IMR-90 (cell line): ENCODE results near the gene ITFG1. TPM values are rescaled to one million over a fixed set of nuclear protein-coding genes. Genes with fewer than 3 reads are reported as not detected.

Experiments used
- ATAC-seq: fragments of 200-7000 bp; cut with Tn5 transposase; 2 replicates; pipeline ENCODE4 v1.9.1; 2020; ENCODE audit warnings: low read depth, mild to moderate bottlenecking, moderate library complexity
- BruUV-seq: library from RNA; stranded (reverse); fragments of 400-500 nt; replicated peaks from 2 replicates; lab custom pipeline; 2021; lab: Mats Ljungman, UMichigan
- CTCF ChIA-PET: fragments of 300-600 bp; formaldehyde crosslinking; extraction: SDS; loops from one replicate; lab custom pipeline; 2021; ENCODE audit warnings: antibody characterized with exemption; lab: Yijun Ruan, JAX
- POLR2A ChIA-PET: fragments of 300-600 bp; sonication (Branson Sonifier 250); formaldehyde crosslinking; loops from one replicate; lab custom pipeline; 2022; ENCODE audit warnings: antibody characterized with exemption; ENCODE audit not compliant: unreplicated experiment; lab: Charles Lee
- DNase-seq: peaks from one replicate; pipeline ENCODE4 v3.0.0; 2013
- H2AFZ ChIP-seq: replicated peaks from 2 replicates; pipeline ENCODE3; 2013; ENCODE audit warnings: low read length, mild to moderate bottlenecking; ENCODE audit not compliant: poor library complexity
- H2AK5ac ChIP-seq: 2 replicates; pipeline ENCODE4 v1.6.1; 2013; ENCODE audit warnings: low read depth, low read length, inconsistent platforms
- H2AK9ac ChIP-seq: replicated peaks from 2 replicates; pipeline ENCODE3; 2013; ENCODE audit warnings: mild to moderate bottlenecking, low read depth, low read length, moderate library complexity; ENCODE audit not compliant: poor library complexity
- H2BK120ac ChIP-seq: 2 replicates; pipeline ENCODE4 v1.6.1; 2013; ENCODE audit warnings: low read depth, low read length, inconsistent platforms
- H2BK15ac ChIP-seq: 3 replicates; pipeline ENCODE4 v1.6.1; 2013; ENCODE audit warnings: low read depth, low read length, inconsistent platforms
- H2BK20ac ChIP-seq: 2 replicates; pipeline ENCODE4 v1.6.1; 2013; ENCODE audit warnings: low read depth, mild to moderate bottlenecking, inconsistent platforms, low read length, moderate library complexity
- H2BK5ac ChIP-seq: 2 replicates; pipeline ENCODE4 v1.6.1; 2013; ENCODE audit warnings: mild to moderate bottlenecking, low read depth, low read length, inconsistent platforms; ENCODE audit not compliant: poor library complexity, severe bottlenecking
- H3K14ac ChIP-seq: replicated peaks from 2 replicates; pipeline ENCODE4 v1.6.1; 2013; ENCODE audit warnings: low read depth, low read length, inconsistent platforms
- H3K18ac ChIP-seq: 2 replicates; pipeline ENCODE4 v1.6.1; 2013; ENCODE audit warnings: low read depth, low read length, control low read depth
- H3K23ac ChIP-seq: 2 replicates; pipeline ENCODE4 v1.6.1; 2013; ENCODE audit warnings: low read depth, low read length, inconsistent platforms
- H3K27ac ChIP-seq: 2 replicates; pipeline ENCODE4 v1.5.1; 2013; ENCODE audit warnings: mild to moderate bottlenecking, control low read depth, low read length; ENCODE audit not compliant: insufficient read depth
- H3K27me3 ChIP-seq: 2 replicates; pipeline ENCODE4 v1.6.1; 2013; ENCODE audit warnings: low read length; ENCODE audit not compliant: control insufficient read depth, insufficient read depth
- H3K36me3 ChIP-seq: 2 replicates; pipeline ENCODE4 v1.6.1; 2013; ENCODE audit warnings: low read length, mixed read lengths; ENCODE audit not compliant: control insufficient read depth, insufficient read depth
- H3K4ac ChIP-seq: 2 replicates; pipeline ENCODE4 v1.6.1; 2013; ENCODE audit warnings: low read depth, low read length, inconsistent platforms
- H3K4me1 ChIP-seq: 2 replicates; pipeline ENCODE4 v1.6.1; 2013; ENCODE audit warnings: low read length, mixed read lengths; ENCODE audit not compliant: control insufficient read depth, insufficient read depth
- H3K4me2 ChIP-seq: 2 replicates; pipeline ENCODE4 v1.6.1; 2013; ENCODE audit warnings: low read depth, mild to moderate bottlenecking, control low read depth, low read length, moderate library complexity
- H3K4me3 ChIP-seq: 2 replicates; pipeline ENCODE4 v1.5.1; 2013; ENCODE audit warnings: low read depth, mild to moderate bottlenecking, control low read depth, low read length, moderate library complexity; ENCODE audit not compliant: insufficient read depth
- H3K56ac ChIP-seq: 2 replicates; pipeline ENCODE4 v1.6.1; 2013; ENCODE audit warnings: low read length, inconsistent platforms; ENCODE audit not compliant: insufficient read depth; ENCODE audit errors: extremely low read depth
- H3K79me1 ChIP-seq, 2 experiments: 2 replicates each; pipeline ENCODE4 v1.6.1; 2013; ENCODE audit warnings: low read length in 2 of 2, inconsistent platforms in 1 of 2, low read depth in 1 of 2
- H3K9ac ChIP-seq: 2 replicates; pipeline ENCODE4 v1.6.1; 2013; ENCODE audit warnings: low read depth, low read length, control low read depth
- H3K9me1 ChIP-seq: 2 replicates; pipeline ENCODE4 v1.6.1; 2013; ENCODE audit warnings: low read length, inconsistent platforms; ENCODE audit not compliant: insufficient read depth
- H3K9me3 ChIP-seq: 2 replicates; pipeline ENCODE4 v1.6.1; 2013; ENCODE audit warnings: low read length; ENCODE audit not compliant: control insufficient read depth, insufficient read depth
- H4K20me1 ChIP-seq: 2 replicates; pipeline ENCODE4 v1.6.1; 2013; ENCODE audit warnings: low read length, inconsistent platforms; ENCODE audit not compliant: insufficient read depth
- H4K5ac ChIP-seq: 2 replicates; pipeline ENCODE4 v1.6.1; 2013; ENCODE audit warnings: mild to moderate bottlenecking, low read depth, low read length, control low read depth
- H4K8ac ChIP-seq, 2 experiments: 2 replicates each; pipeline ENCODE4 v1.6.1; 2013; ENCODE audit warnings: low read depth in 2 of 2, low read length in 2 of 2, control low read depth in 1 of 2, inconsistent platforms in 1 of 2
- H4K91ac ChIP-seq: 2 replicates; pipeline ENCODE4 v1.6.1; 2013; ENCODE audit warnings: low read depth, low read length, inconsistent platforms; ENCODE audit not compliant: insufficient read depth
- BHLHE40 ChIP-seq: fragments of 150-350 bp; IDR thresholded peaks from 2 replicates; pipeline ENCODE4 v1.6.1; 2016; ENCODE audit warnings: mild to moderate bottlenecking, low read depth, low read length
- CEBPB ChIP-seq: IDR thresholded peaks from 2 replicates; pipeline ENCODE4 v1.6.1; 2012; ENCODE audit warnings: low read depth, low read length, improper control_type of control experiment
- CHD1 ChIP-seq: IDR thresholded peaks from 2 replicates; pipeline ENCODE4 v1.6.1; 2012; ENCODE audit warnings: low read depth, low read length, improper control_type of control experiment
- FOS ChIP-seq: fragments of 150-350 bp; IDR thresholded peaks from 2 replicates; pipeline ENCODE4 v1.6.1; 2016; ENCODE audit warnings: low read depth, low read length
- MAFK ChIP-seq: IDR thresholded peaks from 2 replicates; pipeline ENCODE4 v1.6.1; 2012; ENCODE audit warnings: low read depth, low read length, improper control_type of control experiment
- MAZ ChIP-seq: IDR thresholded peaks from 2 replicates; pipeline ENCODE4 v1.6.1; 2012; ENCODE audit warnings: low read depth, mild to moderate bottlenecking, low read length, improper control_type of control experiment, moderate library complexity, borderline replicate concordance
- MXI1 ChIP-seq: IDR thresholded peaks from 2 replicates; pipeline ENCODE4 v1.6.1; 2012; ENCODE audit warnings: low read depth, mild to moderate bottlenecking, low read length, moderate library complexity, borderline replicate concordance
- NFE2L2 ChIP-seq: fragments of 150-350 bp; IDR thresholded peaks from 2 replicates; pipeline ENCODE4 v1.6.1; 2016; ENCODE audit warnings: low read depth, mild to moderate bottlenecking, low read length
- POLR2A ChIP-seq: IDR thresholded peaks from 2 replicates; pipeline ENCODE4 v1.6.1; 2012; ENCODE audit warnings: mild to moderate bottlenecking, low read depth, low read length
- RAD21 ChIP-seq: IDR thresholded peaks from 2 replicates; pipeline ENCODE4 v1.6.1; 2012; ENCODE audit warnings: low read length, improper control_type of control experiment
- RCOR1 ChIP-seq: IDR thresholded peaks from 2 replicates; pipeline ENCODE4 v1.6.1; 2012; ENCODE audit warnings: mild to moderate bottlenecking, low read length, improper control_type of control experiment; ENCODE audit not compliant: insufficient replicate concordance
- RFX5 ChIP-seq: IDR thresholded peaks from 2 replicates; pipeline ENCODE4 v1.8.0; 2012; ENCODE audit warnings: low read depth, mild to moderate bottlenecking, low read length, moderate library complexity
- WGBS, 2 experiments: methylation state at CpG; one replicate each; pipeline versions ENCODE4 v1.1.5 to v1.1.7; 2013; ENCODE audit warnings: missing lambda C conversion rate in 2 of 2; ENCODE audit not compliant: insufficient read length in 1 of 2; ENCODE audit errors: extremely low coverage in 2 of 2; 5-methylcytosine and 5-hydroxymethylcytosine counted together
- dilution Hi-C: fragments of 300-500 bp; cut with HindIII; formaldehyde crosslinking; loops from one replicate; pipeline ENCODE4 v1.14.3; 2018; ENCODE audit warnings: low sequenced_read_pairs; ENCODE audit not compliant: unreplicated experiment
- in situ Hi-C: fragments of 300-500 bp; cut with MboI; formaldehyde crosslinking; loops from 3 replicates; pipeline ENCODE4 v1.14.3; 2019; ENCODE audit warnings: low sequenced_read_pairs, inconsistent platforms, mixed read lengths
- intact Hi-C: fragments of 100-400 bp; cut with micrococcal nuclease; formaldehyde crosslinking; loops from 2 replicates; pipeline ENCODE4 v1.10.0; 2022
- polyA plus RNA-seq, 3 experiments: library from polyadenylated mRNA; depleted of rRNA; stranded (reverse); fragments of >200 nt; gene quantifications; 2 replicates each; pipeline ENCODE4 v1.2.3, GENCODE V29; 2012; ENCODE audit warnings: low replicate concordance in 1 of 3
- total RNA-seq: library from RNA; depleted of rRNA; stranded (reverse); fragments of >200 nt; gene quantifications from 2 replicates; pipeline ENCODE4 v1.2.3, GENCODE V29; 2012
- TF ChIP-seq, protein P1 (sequence below): conservative IDR thresholded peaks from 2 replicates; pipeline ENCODE4 v1.5.1; 2012; ENCODE audit warnings: mild to moderate bottlenecking, low read depth, low read length, improper control_type of control experiment
- TF ChIP-seq, protein P2 (sequence below): fragments of 150-350 bp; IDR thresholded peaks from 2 replicates; pipeline ENCODE4 v1.6.1; 2016; ENCODE audit warnings: low read depth, mild to moderate bottlenecking, low read length, moderate library complexity, borderline replicate concordance
- TF ChIP-seq, protein P3 (sequence below): fragments of 150-350 bp; IDR thresholded peaks from 2 replicates; pipeline ENCODE4 v1.6.1; 2017; ENCODE audit warnings: mild to moderate bottlenecking, antibody characterized with exemption, low read length, low read depth

ITFG1 gene
- total and polyA plus RNA-seq, 2 of the 4 experiments (the other 2 are of a cell fraction): 54.3 to 60.4 TPM

DNA sequence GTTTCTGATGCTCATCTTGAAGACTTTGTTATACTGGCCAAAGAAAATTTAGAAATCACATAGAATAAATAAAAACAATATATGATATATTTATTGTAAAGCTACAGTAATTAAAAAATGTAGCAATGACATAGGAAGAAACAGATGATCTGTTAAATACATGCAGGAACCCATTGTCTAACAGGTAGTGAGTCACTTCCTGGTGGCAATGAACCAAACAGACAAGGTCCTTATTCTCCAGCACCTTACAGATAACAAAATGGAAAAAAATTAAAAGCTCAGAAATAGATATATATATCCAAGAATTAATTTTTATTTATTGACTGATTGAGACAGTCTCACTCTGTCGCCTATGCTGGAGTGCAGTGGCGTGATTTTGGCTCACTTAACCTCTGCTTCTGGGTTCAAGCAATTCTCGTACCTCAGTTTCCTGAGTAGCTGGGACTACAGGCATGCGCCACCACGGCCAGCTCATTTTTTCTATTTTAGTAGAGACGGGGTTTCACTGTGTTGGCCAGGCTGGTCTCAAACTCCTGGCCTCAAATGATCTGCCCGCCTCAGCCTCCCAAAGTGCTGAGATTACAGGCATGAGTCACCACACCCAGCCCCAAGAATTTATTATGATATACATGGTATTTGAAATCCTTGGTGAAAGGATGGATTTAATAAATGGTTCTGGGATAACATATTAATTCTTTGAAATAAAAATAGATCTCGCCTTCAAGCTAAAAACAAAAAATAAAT, 324.6 kb downstream of the ITFG1 start:
- Histone ChIP-seq H3K9me1 (peaks cover 2% of the 10 kb centered on the region; the same call in 1 of the 2 replicates), H2BK15ac (no peak overlapping the region), H3K14ac (no peak overlapping the region), H3K23ac (no peak overlapping the region), H3K56ac (no peak overlapping the region), H2BK120ac (no peak overlapping the region), H4K91ac (no peak overlapping the region), H2BK20ac (no peak overlapping the region), H3K4me1 (no peaks in the 10 kb centered on the region), H3K79me1 (peaks cover 12 to 39% of the 10 kb centered on the region in 2 experiments), H3K27me3 (no peaks in the 10 kb centered on the region), H3K9ac (no peak overlapping the region), H3K4ac (no peak overlapping the region), H3K4me3 (no peak overlapping the region), H2AK5ac (no peak overlapping the region), H2AFZ (no peak overlapping the region), H4K8ac (no peak overlapping the region), H4K20me1 (no peaks in the 10 kb centered on the region), H3K27ac (no peak overlapping the region), H3K18ac (no peak overlapping the region), H2AK9ac (no peak overlapping the region), H3K4me2 (no peak overlapping the region), H3K9me3 (no peaks in the 10 kb centered on the region), H4K5ac (no peak overlapping the region), H3K36me3 (no peaks in the 10 kb centered on the region; the same call in 1 of the 2 replicates), H2BK5ac (no peak overlapping the region)
- dilution Hi-C loops (no loop called here), intact Hi-C loops (loop anchor here (10.0 kb wide), 1 partner anchor 1409 kb away; no protein-coding TSS in a partner anchor), in situ Hi-C loops (loop anchor here (5.0 kb wide), 1 partner anchor 1026 kb away; no protein-coding TSS in a partner anchor)
- CTCF ChIA-PET: interaction anchor here (0.6 to 1.2 kb wide), 4 partner anchors 11 to 753 kb away, joined by 3 to 6 read pairs (median 4); no protein-coding TSS in a partner anchor
- no TSS peak for BruUV-seq
- DNase-seq: peak; percentile 45
- POLR2A ChIA-PET: no interaction called here
- no peak for ATAC-seq
- WGBS, 2 experiments: no CpG with 5 or more reads among the region's 8 CpGs
- TF ChIP-seq MAFK (no peak), MAZ (no peak), MXI1 (no peak), CHD1 (no peak), BHLHE40 (no peak), NFE2L2 (no peak), RCOR1 (no peak), CEBPB (no peak), FOS (no peak), RAD21 (no peak), RFX5 (no peak), POLR2A (no peak)
- TF ChIP-seq, protein P1, sequence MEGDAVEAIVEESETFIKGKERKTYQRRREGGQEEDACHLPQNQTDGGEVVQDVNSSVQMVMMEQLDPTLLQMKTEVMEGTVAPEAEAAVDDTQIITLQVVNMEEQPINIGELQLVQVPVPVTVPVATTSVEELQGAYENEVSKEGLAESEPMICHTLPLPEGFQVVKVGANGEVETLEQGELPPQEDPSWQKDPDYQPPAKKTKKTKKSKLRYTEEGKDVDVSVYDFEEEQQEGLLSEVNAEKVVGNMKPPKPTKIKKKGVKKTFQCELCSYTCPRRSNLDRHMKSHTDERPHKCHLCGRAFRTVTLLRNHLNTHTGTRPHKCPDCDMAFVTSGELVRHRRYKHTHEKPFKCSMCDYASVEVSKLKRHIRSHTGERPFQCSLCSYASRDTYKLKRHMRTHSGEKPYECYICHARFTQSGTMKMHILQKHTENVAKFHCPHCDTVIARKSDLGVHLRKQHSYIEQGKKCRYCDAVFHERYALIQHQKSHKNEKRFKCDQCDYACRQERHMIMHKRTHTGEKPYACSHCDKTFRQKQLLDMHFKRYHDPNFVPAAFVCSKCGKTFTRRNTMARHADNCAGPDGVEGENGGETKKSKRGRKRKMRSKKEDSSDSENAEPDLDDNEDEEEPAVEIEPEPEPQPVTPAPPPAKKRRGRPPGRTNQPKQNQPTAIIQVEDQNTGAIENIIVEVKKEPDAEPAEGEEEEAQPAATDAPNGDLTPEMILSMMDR: no peak
- TF ChIP-seq, protein P2, sequence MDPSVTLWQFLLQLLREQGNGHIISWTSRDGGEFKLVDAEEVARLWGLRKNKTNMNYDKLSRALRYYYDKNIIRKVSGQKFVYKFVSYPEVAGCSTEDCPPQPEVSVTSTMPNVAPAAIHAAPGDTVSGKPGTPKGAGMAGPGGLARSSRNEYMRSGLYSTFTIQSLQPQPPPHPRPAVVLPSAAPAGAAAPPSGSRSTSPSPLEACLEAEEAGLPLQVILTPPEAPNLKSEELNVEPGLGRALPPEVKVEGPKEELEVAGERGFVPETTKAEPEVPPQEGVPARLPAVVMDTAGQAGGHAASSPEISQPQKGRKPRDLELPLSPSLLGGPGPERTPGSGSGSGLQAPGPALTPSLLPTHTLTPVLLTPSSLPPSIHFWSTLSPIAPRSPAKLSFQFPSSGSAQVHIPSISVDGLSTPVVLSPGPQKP: no peak
- TF ChIP-seq, protein P3, sequence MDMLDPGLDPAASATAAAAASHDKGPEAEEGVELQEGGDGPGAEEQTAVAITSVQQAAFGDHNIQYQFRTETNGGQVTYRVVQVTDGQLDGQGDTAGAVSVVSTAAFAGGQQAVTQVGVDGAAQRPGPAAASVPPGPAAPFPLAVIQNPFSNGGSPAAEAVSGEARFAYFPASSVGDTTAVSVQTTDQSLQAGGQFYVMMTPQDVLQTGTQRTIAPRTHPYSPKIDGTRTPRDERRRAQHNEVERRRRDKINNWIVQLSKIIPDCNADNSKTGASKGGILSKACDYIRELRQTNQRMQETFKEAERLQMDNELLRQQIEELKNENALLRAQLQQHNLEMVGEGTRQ: no peak
